Endothelial cell of umbilical vein (primary cell): ENCODE measurements around the gene GTF2B.

Source experiments
- EZH2 ChIP-seq: IDR thresholded peaks from 2 replicates; pipeline ENCODE4 v1.6.1; 2012; ENCODE audit warnings: borderline replicate concordance, low read depth, mild to moderate bottlenecking, moderate library complexity, low read length, inconsistent platforms; ENCODE audit not compliant: severe bottlenecking
- FOS ChIP-seq: IDR thresholded peaks from 2 replicates; pipeline ENCODE4 v1.6.1; 2011; ENCODE audit warnings: mild to moderate bottlenecking, low read length, moderate library complexity, borderline replicate concordance; ENCODE audit not compliant: insufficient read depth
- GATA2 ChIP-seq: IDR thresholded peaks from 2 replicates; pipeline ENCODE4 v1.7.0; 2011; ENCODE audit warnings: low read depth, mild to moderate bottlenecking, moderate library complexity, mixed read lengths, low read length; ENCODE audit not compliant: insufficient read length, insufficient read depth
- JUN ChIP-seq: IDR thresholded peaks from 2 replicates; pipeline ENCODE4 v1.6.1; 2011; ENCODE audit warnings: borderline replicate concordance, low read depth; ENCODE audit not compliant: insufficient read length, insufficient read depth
- POLR2A ChIP-seq: IDR thresholded peaks from 2 replicates; pipeline ENCODE4 v1.6.1; 2012; ENCODE audit warnings: low read depth, mild to moderate bottlenecking, control low read depth, low read length
- POLR2AphosphoS5 ChIP-seq: IDR thresholded peaks from 2 replicates; pipeline ENCODE4 v1.6.1; 2012; ENCODE audit warnings: low read depth, mild to moderate bottlenecking, control low read depth, low read length, moderate library complexity; ENCODE audit not compliant: insufficient read depth
- TF ChIP-seq, protein P1 (sequence below), 2 donors: IDR thresholded peaks; 1 replicate in 1 of 2; 2 replicates in 1 of 2; pipeline ENCODE4 v1.5.1; 2011; ENCODE audit warnings: low read length in 2 of 2, mild to moderate bottlenecking in 2 of 2, moderate library complexity in 2 of 2, control low read depth in 1 of 2, inconsistent platforms in 1 of 2, low read depth in 1 of 2; ENCODE audit not compliant: insufficient read depth in 1 of 2; ENCODE audit errors: extremely low read depth in 1 of 2
- TF ChIP-seq, protein P2 (sequence below): IDR thresholded peaks from 2 replicates; pipeline ENCODE4 v1.6.1; 2011; ENCODE audit not compliant: insufficient read depth, insufficient read length

DNA sequence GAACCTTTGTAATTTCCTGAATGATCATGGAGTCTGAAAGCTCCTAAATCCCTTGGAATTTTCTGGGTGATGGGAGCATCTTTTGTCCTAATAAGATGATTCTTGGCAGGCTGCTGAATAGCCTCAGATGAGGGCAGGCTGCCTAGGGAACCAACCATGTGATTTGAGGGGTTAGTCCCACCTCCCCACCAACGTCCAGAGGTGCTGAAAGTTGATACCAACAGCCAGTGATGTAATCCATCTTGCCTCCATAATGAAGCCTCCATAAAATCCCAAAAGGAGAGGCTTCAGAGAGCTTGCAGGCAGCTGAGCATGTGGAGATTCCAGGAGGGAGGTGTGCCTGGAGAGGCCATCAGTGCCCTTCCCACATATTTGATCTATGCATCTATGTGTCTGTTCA is 43.7 kb downstream of the GTF2B start:
- TF ChIP-seq POLR2AphosphoS5 (no peak), JUN (no peak), EZH2 (no peak), GATA2 (no peak), POLR2A (no peak), FOS (no peak)
- TF ChIP-seq, protein P1, sequence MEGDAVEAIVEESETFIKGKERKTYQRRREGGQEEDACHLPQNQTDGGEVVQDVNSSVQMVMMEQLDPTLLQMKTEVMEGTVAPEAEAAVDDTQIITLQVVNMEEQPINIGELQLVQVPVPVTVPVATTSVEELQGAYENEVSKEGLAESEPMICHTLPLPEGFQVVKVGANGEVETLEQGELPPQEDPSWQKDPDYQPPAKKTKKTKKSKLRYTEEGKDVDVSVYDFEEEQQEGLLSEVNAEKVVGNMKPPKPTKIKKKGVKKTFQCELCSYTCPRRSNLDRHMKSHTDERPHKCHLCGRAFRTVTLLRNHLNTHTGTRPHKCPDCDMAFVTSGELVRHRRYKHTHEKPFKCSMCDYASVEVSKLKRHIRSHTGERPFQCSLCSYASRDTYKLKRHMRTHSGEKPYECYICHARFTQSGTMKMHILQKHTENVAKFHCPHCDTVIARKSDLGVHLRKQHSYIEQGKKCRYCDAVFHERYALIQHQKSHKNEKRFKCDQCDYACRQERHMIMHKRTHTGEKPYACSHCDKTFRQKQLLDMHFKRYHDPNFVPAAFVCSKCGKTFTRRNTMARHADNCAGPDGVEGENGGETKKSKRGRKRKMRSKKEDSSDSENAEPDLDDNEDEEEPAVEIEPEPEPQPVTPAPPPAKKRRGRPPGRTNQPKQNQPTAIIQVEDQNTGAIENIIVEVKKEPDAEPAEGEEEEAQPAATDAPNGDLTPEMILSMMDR (IDR thresholded peaks at IDR 0.05; ENCODE audit: extremely low read depth in 1 of 2, insufficient read depth in 1 of 2, low read depth in 1 of 2, low read length in 2 of 2): no peak
- TF ChIP-seq, protein P2, sequence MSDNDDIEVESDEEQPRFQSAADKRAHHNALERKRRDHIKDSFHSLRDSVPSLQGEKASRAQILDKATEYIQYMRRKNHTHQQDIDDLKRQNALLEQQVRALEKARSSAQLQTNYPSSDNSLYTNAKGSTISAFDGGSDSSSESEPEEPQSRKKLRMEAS: no peak
